Kidney epithelial cell (primary cell): Measurements from ENCODE around the gene SIN3B. TPM values are rescaled to one million over a fixed set of nuclear protein-coding genes. Genes with fewer than 3 reads are reported as not detected.

Experiments used
- DNase-seq: peaks from one replicate; pipeline ENCODE4 v3.0.0-alpha.2; 2010; ENCODE audit warnings: low read depth
- H3K27me3 ChIP-seq: 2 replicates; pipeline ENCODE4 v1.6.0; 2011; ENCODE audit warnings: low read length; ENCODE audit not compliant: control insufficient read depth, insufficient read depth
- H3K36me3 ChIP-seq: 2 replicates; pipeline ENCODE4 v1.5.1; 2011; ENCODE audit warnings: low read length; ENCODE audit not compliant: control insufficient read depth, insufficient read depth
- H3K4me3 ChIP-seq: 2 replicates; pipeline ENCODE4 v1.5.1; 2011; ENCODE audit warnings: low read depth, mild to moderate bottlenecking, control low read depth, low read length
- total RNA-seq: library from RNA; depleted of rRNA; stranded (reverse); fragments of >200 nt; gene quantifications from 2 replicates; pipeline ENCODE4 v1.2.3, GENCODE V29; 2015
- TF ChIP-seq, protein P1 (sequence below): IDR thresholded peaks from 2 replicates; pipeline ENCODE4 v1.5.1; 2011; ENCODE audit warnings: mild to moderate bottlenecking, moderate library complexity, low read length, control low read depth, inconsistent platforms; ENCODE audit not compliant: insufficient read depth, poor library complexity, severe bottlenecking

SIN3B gene
- total RNA-seq, 1 donor from 2014 or later: 36.6 TPM

DNA sequence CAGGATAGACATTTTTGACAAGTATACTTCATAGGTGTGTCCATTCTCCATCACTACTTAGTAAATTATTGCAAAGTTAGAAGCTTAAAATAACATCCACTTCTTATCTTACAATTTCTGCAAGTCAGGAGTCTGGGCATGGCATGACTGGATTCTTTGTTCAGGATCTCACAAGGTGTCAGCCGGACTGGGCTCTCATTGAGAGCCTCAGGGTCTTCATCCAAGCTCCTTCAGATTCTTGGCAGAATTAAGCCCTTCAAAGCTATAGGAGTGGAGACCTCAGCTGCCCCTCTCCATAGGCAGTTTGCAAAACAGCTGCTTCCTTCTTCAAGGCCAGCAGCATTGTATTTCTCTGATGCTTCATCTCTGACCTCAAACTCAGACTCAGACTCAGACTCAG, 9.1 kb upstream of the SIN3B start:
- Histone ChIP-seq H3K36me3 (no peaks in the 10 kb centered on the region), H3K4me3 (no peak overlapping the region), H3K27me3 (no peaks in the 10 kb centered on the region)
- DNase-seq: no peak
- TF ChIP-seq, protein P1, sequence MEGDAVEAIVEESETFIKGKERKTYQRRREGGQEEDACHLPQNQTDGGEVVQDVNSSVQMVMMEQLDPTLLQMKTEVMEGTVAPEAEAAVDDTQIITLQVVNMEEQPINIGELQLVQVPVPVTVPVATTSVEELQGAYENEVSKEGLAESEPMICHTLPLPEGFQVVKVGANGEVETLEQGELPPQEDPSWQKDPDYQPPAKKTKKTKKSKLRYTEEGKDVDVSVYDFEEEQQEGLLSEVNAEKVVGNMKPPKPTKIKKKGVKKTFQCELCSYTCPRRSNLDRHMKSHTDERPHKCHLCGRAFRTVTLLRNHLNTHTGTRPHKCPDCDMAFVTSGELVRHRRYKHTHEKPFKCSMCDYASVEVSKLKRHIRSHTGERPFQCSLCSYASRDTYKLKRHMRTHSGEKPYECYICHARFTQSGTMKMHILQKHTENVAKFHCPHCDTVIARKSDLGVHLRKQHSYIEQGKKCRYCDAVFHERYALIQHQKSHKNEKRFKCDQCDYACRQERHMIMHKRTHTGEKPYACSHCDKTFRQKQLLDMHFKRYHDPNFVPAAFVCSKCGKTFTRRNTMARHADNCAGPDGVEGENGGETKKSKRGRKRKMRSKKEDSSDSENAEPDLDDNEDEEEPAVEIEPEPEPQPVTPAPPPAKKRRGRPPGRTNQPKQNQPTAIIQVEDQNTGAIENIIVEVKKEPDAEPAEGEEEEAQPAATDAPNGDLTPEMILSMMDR: no peak

DNA sequence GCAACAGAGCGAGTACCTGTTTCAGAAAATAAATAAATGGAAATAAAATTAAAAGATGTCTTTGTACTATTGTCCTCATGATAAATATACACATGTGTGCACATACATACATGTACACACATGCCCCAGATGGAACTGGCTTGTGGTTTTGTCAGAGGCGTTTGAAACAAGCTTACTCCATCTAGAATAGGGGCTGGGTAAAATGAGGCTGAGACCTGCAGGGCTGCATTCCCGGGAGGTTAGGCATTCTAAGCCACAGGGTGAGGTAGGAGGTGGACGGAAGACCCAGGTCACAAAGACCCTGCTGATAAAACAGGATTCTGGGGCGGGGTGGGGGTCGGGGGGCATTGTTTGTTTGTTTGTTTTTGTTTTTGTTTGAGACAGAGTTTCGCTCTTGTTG, 8.1 kb upstream of the SIN3B start:
- no peak for DNase-seq
- Histone ChIP-seq H3K36me3 (no peaks in the 10 kb centered on the region), H3K27me3 (no peaks in the 10 kb centered on the region), H3K4me3 (no peak overlapping the region)
- TF ChIP-seq, protein P1: no peak

DNA sequence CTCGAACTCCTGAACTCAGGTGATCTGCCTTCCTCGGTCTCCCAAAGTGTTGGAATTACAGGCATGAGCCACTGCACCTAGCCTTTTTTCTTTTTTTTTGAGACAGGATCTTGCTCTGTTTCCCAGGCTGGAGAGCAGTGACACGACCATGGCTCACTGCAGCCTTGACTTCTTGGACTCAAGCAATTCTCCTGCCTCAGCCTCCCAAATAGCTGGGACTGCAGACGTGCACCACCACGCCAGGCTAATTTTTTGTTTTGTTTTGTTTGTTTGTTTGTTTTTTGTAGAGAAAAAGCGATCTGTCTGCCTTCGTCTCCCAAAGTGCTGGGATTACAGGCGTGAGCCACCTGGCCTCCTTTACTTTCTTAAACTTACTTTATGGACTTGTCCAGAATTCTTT, 6.5 kb upstream of the SIN3B start:
- H3K27me3 ChIP-seq: no peaks in the 10 kb centered on the region
- TF ChIP-seq, protein P1: no peak
- no peak overlapping the region for H3K4me3 ChIP-seq
- no peak for DNase-seq
- no peaks in the 10 kb centered on the region for H3K36me3 ChIP-seq

DNA sequence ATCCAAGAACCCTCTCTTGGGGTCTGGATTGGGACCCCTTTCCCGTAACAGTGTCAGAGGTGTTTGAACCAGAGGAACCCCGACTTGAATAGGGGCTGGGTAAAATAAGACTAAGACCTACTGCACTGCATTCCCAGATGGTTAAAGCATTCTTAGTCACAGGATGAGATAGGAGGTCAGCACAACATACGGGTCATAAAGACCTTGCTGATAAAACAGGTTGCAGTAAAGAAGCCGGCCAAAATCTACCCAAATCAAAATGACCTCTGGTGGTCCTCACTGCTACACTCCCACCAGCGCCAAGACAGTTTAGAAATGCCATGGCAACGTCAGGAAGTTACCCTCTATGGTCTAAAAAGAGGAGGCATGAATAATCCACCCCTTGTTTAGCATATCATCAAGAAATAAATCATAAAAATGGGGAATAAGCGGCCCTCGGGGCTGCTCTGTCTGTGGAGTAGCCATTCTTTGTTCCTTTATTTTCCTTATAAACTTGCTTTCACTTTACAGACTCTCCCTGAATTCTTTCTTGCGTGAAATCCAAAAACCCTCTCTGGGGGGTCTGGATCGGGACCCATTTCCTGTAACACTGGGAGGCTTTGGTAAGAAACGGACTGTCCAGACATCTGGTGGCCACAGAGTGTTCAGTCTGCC, 4.4 kb upstream of the SIN3B start:
- H3K27me3 ChIP-seq: no peaks in the 10 kb centered on the region
- peak overlapping the region; percentile 20 for H3K4me3 ChIP-seq
- DNase-seq: no peak
- TF ChIP-seq, protein P1: no peak
- H3K36me3 ChIP-seq: no peaks in the 10 kb centered on the region

DNA sequence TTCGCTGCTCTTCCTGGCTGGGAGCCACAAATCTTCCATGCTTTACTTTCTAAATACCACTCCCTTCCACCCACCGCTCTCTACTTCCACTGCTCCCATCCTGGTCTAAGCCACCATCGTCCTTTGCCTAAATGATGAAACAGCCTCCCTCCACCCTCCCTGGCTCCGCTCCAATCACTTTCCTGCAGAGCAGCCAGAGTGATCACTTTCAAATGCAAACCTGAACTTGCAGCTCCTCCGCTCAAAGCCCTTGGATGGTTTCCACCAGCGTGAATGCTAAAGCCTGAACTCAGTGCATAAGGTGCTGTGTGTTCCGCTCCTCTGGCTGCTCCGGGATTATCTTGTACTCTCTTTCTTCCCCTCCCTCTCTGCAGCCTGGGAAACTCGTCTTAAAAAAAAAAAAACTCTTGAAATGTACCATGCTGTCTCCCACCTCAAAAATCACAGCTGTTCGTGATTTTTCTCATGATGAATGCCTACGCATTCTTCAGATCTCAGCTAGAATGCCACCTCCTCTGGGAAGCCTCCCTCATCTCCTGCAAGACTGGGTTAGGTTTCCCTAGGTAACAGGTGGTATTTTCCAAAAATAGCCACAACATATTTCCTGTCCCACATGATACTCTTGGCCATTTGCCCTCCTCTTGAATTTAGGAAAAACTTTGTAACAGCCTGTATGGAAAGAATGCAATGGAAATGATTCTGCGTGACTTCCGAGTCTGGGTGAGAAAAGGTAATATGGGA, 3.7 kb upstream of the SIN3B start:
- TF ChIP-seq, protein P1: no peak
- Histone ChIP-seq H3K27me3 (no peaks in the 10 kb centered on the region), H3K36me3 (no peaks in the 10 kb centered on the region), H3K4me3 (peak overlapping the region; percentile 20)
- DNase-seq: peak; percentile 65
